Keratinocyte (primary cell): Measurements from ENCODE around the gene TAC3.
"Not testable (repeated sequence)": the region's sequence is repeated elsewhere in the genome, so short reads cannot be mapped to it uniquely, and the experiment has no call there.

Experiments used
- CTCF ChIP-seq, 3 experiments: IDR thresholded peaks in 1 of 3; conservative IDR thresholded peaks in 1 of 3; optimal IDR thresholded peaks in 1 of 3; 2 replicates in 2 of 3; 3 replicates in 1 of 3; pipeline versions ENCODE3 to v1.5.1; 2011; ENCODE audit warnings: low read length in 3 of 3, mild to moderate bottlenecking in 3 of 3, moderate library complexity in 2 of 3, control low read depth in 1 of 3, inconsistent platforms in 1 of 3; ENCODE audit not compliant: insufficient read depth in 2 of 3; ENCODE audit errors: extremely low read depth in 1 of 3
- EZH2 ChIP-seq: IDR thresholded peaks from one replicate; pipeline ENCODE4 v1.6.1; 2012; ENCODE audit warnings: inconsistent platforms, mild to moderate bottlenecking, low read length, moderate library complexity

- not testable (repeated sequence) for TF ChIP-seq CTCF (optimal IDR thresholded peaks at IDR 0.05 in 1 of 3, IDR thresholded peaks at IDR 0.05 in 1 of 3, conservative IDR thresholded peaks at IDR 0.05 in 1 of 3; ENCODE audit: extremely low read depth in 1 of 3, insufficient read depth in 2 of 3, low read length in 3 of 3); EZH2
Measured at GRCh38 chr12:56968910-56969309, 47.4 kb downstream of the TAC3 start.
